ENCODE results near the gene STT3B.

STT3B gene

GRCh38 chr3:31596176-31596575 is 63.5 kb downstream of the STT3B start:
- no peaks in the 10 kb centered on the region for H3K4me1 ChIP-seq (ENCODE audit: control insufficient read depth, insufficient read depth, low read length)
- TF ChIP-seq ZIC2 (tag by site-specific recombination; IDR thresholded peaks at IDR 0.05): no peak
- no peak for TF ChIP-seq KLF9 (tag by site-specific recombination; IDR thresholded peaks at IDR 0.05; ENCODE audit: low read depth)
- no peak for TF ChIP-seq ZNF391 (tag by site-specific recombination; IDR thresholded peaks at IDR 0.05; ENCODE audit: borderline replicate concordance, low read depth)
- TF ChIP-seq ZNF645 (tag by site-specific recombination; IDR thresholded peaks at IDR 0.05): no peak
- no peak for TF ChIP-seq ZFHX2 (tag by site-specific recombination; conservative IDR thresholded peaks at IDR 0.05)
- no peak for TF ChIP-seq ZNF37A (tag by site-specific recombination; IDR thresholded peaks at IDR 0.05)
- TF ChIP-seq ZNF366 (tag by site-specific recombination; conservative IDR thresholded peaks at IDR 0.05): no peak
- no peak for TF ChIP-seq ZNF221 (tag by site-specific recombination; IDR thresholded peaks at IDR 0.05; ENCODE audit: borderline replicate concordance)
- TF ChIP-seq HOXA7 (CRISPR knock-in tag; IDR thresholded peaks at IDR 0.05; ENCODE audit: borderline replicate concordance): no peak
- TF ChIP-seq ZNF416 (tag by site-specific recombination; IDR thresholded peaks at IDR 0.05): no peak
- no peak for TF ChIP-seq ZNF561 (tag by site-specific recombination; IDR thresholded peaks at IDR 0.05; ENCODE audit: borderline replicate concordance)
- TF ChIP-seq ZBTB8A (tag by site-specific recombination; IDR thresholded peaks at IDR 0.05): no peak
- TF ChIP-seq SP7 (tag by site-specific recombination; IDR thresholded peaks at IDR 0.05): no peak
- TF ChIP-seq ZNF654 (tag by site-specific recombination; IDR thresholded peaks at IDR 0.05; ENCODE audit: low read depth): no peak
- TF ChIP-seq, protein P1, sequence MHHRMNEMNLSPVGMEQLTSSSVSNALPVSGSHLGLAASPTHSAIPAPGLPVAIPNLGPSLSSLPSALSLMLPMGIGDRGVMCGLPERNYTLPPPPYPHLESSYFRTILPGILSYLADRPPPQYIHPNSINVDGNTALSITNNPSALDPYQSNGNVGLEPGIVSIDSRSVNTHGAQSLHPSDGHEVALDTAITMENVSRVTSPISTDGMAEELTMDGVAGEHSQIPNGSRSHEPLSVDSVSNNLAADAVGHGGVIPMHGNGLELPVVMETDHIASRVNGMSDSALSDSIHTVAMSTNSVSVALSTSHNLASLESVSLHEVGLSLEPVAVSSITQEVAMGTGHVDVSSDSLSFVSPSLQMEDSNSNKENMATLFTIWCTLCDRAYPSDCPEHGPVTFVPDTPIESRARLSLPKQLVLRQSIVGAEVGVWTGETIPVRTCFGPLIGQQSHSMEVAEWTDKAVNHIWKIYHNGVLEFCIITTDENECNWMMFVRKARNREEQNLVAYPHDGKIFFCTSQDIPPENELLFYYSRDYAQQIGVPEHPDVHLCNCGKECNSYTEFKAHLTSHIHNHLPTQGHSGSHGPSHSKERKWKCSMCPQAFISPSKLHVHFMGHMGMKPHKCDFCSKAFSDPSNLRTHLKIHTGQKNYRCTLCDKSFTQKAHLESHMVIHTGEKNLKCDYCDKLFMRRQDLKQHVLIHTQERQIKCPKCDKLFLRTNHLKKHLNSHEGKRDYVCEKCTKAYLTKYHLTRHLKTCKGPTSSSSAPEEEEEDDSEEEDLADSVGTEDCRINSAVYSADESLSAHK (tag by site-specific recombination; IDR thresholded peaks at IDR 0.05): no peak
- TF ChIP-seq ZNF146 (tag by site-specific recombination; IDR thresholded peaks at IDR 0.05): no peak
- no peak for TF ChIP-seq ZBTB20 (tag by site-specific recombination; IDR thresholded peaks at IDR 0.05)
- no peak for TF ChIP-seq ATF2 (tag by site-specific recombination; IDR thresholded peaks at IDR 0.05; ENCODE audit: low read depth)
- no peak for TF ChIP-seq ZNF549 (tag by site-specific recombination; IDR thresholded peaks at IDR 0.05)
- TF ChIP-seq ZXDB (tag by site-specific recombination; IDR thresholded peaks at IDR 0.05): no peak
- CTCF ChIA-PET: no interaction called here
- no peak overlapping the region for H3K27ac ChIP-seq (ENCODE audit: extremely low read depth, low read depth, low read length)
- no peaks in the 10 kb centered on the region for H3K9me3 ChIP-seq (ENCODE audit: control insufficient read depth, insufficient read depth, low read depth, low read length)
- no peak overlapping the region for H3K4me3 ChIP-seq (ENCODE audit: low read depth, low read length)
- peaks cover 0 to 8% of the 10 kb centered on the region in 2 experiments; a peak in 1 of 3 replicates for H3K36me3 ChIP-seq (ENCODE audit: control insufficient read depth in 2 of 2, insufficient read depth in 1 of 2, low read length in 2 of 2)
- POLR2A ChIA-PET: no interaction called here

DNA sequence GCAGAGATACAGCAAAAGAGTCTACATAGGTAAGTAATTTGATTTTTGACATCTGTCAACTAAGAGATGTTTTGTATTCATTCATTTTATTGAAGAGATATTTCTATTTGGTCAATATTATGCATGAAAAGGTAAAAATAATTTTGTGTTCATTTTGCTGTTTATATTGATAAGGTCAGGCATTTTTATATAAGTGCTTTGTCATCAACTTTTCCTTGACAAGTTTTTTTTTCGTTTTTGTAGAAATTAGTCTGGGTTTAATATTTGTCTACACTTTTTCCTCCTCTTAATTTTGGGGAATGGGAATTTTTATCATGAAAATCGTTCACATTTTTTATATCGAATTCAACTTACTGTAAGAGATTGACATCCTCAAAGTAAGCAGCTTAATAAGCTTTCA is 67.7 kb downstream of the STT3B start:
- no peak overlapping the region for H3K27ac ChIP-seq (ENCODE audit: extremely low read depth, low read depth, low read length)
- no peak overlapping the region for H3K4me3 ChIP-seq (ENCODE audit: low read depth, low read length)
- H3K9me3 ChIP-seq (ENCODE audit: control insufficient read depth, insufficient read depth, low read depth, low read length): no peaks in the 10 kb centered on the region
- CTCF ChIA-PET: no interaction called here
- POLR2A ChIA-PET: no interaction called here
- peaks cover 0 to 10% of the 10 kb centered on the region in 2 experiments; a peak in 1 of 3 replicates for H3K36me3 ChIP-seq (ENCODE audit: control insufficient read depth in 2 of 2, insufficient read depth in 1 of 2, low read length in 2 of 2)
- H3K4me1 ChIP-seq (ENCODE audit: control insufficient read depth, insufficient read depth, low read length): no peaks in the 10 kb centered on the region
- TF ChIP-seq BCL11B (tag by site-specific recombination; IDR thresholded peaks at IDR 0.05; ENCODE audit: low read depth) (no peak), REPIN1 (tag by site-specific recombination; IDR thresholded peaks at IDR 0.05; ENCODE audit: low read depth) (no peak), YY2 (tag by site-specific recombination; IDR thresholded peaks at IDR 0.05) (no peak), ZNF664 (tag by site-specific recombination; IDR thresholded peaks at IDR 0.05) (no peak), ZBTB7A (tag by site-specific recombination; IDR thresholded peaks at IDR 0.05; ENCODE audit: low read depth) (no peak), ZNF23 (tag by site-specific recombination; IDR thresholded peaks at IDR 0.05; ENCODE audit: borderline replicate concordance) (no peak), ZNF560 (tag by site-specific recombination; IDR thresholded peaks at IDR 0.05; ENCODE audit: borderline replicate concordance) (no peak), ZSCAN23 (tag by site-specific recombination; IDR thresholded peaks at IDR 0.05) (no peak)
- TF ChIP-seq, protein P2, sequence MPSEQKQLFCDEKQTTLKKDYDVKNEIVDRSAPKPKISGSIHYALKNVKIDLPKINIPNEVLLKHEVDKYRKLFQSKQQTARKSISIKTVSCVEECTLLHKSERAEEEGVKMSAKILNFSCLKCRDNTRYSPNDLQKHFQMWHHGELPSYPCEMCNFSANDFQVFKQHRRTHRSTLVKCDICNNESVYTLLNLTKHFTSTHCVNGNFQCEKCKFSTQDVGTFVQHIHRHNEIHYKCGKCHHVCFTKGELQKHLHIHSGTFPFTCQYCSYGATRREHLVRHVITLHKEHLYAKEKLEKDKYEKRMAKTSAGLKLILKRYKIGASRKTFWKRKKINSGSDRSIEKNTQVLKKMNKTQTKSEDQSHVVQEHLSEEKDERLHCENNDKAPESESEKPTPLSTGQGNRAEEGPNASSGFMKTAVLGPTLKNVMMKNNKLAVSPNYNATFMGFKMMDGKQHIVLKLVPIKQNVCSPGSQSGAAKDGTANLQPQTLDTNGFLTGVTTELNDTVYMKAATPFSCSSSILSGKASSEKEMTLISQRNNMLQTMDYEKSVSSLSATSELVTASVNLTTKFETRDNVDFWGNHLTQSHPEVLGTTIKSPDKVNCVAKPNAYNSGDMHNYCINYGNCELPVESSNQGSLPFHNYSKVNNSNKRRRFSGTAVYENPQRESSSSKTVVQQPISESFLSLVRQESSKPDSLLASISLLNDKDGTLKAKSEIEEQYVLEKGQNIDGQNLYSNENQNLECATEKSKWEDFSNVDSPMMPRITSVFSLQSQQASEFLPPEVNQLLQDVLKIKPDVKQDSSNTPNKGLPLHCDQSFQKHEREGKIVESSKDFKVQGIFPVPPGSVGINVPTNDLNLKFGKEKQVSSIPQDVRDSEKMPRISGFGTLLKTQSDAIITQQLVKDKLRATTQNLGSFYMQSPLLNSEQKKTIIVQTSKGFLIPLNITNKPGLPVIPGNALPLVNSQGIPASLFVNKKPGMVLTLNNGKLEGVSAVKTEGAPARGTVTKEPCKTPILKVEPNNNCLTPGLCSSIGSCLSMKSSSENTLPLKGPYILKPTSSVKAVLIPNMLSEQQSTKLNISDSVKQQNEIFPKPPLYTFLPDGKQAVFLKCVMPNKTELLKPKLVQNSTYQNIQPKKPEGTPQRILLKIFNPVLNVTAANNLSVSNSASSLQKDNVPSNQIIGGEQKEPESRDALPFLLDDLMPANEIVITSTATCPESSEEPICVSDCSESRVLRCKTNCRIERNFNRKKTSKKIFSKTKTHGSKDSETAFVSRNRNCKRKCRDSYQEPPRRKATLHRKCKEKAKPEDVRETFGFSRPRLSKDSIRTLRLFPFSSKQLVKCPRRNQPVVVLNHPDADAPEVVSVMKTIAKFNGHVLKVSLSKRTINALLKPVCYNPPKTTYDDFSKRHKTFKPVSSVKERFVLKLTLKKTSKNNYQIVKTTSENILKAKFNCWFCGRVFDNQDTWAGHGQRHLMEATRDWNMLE (tag by site-specific recombination; conservative IDR thresholded peaks at IDR 0.05; ENCODE audit: low read depth): no peak

All from HEK293 (cell line).